NCI-H128 (cell line): ENCODE measurements around the gene YPEL3.
A peak's percentile ranks its signal among the peaks of the same experiment; 100 is the strongest.

Experiments used
- DNase-seq: peaks from one replicate; lab custom pipeline; 2025; ENCODE audit not compliant: unreplicated experiment; lab: John Stamatoyannopoulos, UW

The YPEL3 gene

DNA sequence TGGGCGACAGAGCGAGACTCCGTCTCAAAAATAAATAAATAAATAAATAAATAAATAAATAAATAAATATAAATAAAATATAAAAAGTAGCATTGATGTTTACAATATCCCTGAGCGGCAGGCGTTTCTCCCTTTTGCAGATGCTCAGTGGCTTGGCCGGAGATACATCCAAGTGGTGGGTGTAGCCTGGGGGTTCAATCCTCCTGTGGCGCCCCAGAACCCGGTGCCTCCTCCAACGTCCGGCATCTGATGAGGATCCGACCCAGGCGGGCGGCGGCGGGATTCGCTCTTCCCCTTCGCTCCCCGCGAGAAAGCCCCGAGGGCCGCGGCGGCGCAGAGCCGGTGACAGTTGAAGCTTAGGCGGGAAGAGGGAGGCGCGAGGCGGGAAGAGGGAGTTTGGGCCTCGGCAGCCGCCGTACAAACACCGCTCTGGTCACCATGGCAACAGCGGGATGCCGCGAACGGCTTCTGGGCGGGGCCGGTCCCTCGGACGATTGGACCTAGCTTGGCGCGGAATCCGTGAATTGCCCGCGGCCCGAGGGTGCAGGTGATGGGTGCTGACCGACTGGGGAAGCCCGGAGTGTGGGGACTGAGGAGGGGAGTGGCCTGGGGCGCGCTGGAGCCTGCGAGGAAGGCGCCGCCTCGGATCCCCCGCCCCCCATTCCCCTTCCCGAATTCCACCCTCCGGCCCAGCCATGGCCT lies 43.2 kb downstream of the YPEL3 start:
- peak; percentile 67 for DNase-seq

DNA sequence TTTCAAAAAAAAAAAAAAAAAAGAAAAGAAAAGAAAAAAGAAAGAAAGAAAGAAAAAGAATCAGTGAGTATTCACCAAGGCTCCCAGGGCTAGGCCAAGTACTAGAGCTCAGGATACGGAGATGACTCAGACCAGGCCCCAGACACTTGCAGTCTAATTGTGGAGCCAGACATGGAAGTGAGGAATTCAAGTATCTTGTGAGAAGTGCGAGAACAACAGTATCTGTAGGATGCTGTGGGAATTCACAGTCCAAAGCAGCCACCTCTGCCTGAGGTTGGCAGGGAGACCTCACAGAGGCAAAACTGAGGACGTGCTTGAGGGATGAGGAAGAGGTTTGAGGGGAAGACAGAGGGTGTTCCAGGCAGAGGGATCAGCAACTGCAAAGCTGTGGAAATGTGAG lies 44.5 kb downstream of the YPEL3 start:
- DNase-seq: no peak

DNA sequence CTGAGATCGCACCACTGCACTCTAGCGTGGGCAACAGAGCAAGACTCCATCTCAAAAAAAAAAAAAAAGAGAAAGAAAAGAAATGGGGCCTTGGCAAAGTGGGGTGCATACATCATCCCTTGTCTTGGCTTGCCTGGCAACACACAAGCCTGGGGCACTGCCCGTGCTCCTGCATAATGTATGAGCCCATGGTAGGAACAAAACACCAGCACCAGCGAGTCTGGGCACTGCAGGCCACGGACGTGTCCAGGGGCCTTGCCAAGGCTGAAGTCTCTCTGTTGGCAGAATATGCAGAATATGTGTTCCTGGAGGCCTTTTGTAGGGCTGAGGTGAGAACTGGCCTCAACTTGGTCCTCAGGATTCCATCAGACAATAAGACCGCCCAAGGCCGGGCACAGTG lies 46.1 kb downstream of the YPEL3 start:
- DNase-seq: no peak

DNA sequence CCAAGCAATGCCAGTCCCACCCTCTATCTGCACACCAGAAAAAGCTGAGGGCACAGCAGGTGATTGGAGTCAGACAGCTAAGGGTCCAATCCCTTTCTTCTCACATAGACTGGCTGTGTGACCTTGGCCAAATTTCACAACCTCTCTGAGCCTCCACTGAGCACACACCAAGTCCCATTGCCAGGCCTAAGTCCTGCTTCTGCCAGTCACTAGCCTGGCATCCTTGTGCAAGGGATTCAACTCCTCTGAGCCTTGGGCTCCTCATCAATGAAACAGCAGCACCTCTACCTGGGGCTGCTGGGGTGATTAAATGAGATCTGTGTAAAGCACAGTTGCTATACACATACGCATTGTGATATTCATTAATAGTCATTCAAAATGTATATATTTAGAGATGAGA lies 49.4 kb downstream of the YPEL3 start:
- DNase-seq: no peak

DNA sequence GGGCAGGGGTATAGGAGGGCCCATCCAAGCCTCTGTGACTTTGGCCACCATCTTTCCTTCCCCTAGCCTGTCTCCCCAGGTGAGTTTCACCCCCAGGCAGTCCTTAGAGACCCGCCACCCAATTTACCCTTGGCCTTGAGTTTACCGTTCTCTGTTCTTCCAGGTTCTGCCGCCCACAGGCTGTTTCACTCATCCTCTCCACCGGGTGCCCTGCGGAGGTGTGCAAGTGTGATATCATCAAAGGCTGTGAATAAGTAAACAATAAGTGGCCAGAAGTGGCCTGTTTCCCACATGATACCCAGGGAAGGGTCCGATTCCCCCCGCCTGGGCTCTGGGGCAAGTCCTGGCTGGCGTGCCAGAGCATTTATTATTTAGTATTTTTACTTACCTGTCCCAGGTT lies 49.8 kb downstream of the YPEL3 start:
- DNase-seq: no peak
